ENCODE data around the gene SALL4.
"Not testable (repeated sequence)": the region's sequence is repeated elsewhere in the genome, so short reads cannot be mapped to it uniquely, and the experiment has no call there.

Gene SALL4
- 0 to 0.43 (median 0.12) reads per million in 9 experiments for total RNA-seq

DNA sequence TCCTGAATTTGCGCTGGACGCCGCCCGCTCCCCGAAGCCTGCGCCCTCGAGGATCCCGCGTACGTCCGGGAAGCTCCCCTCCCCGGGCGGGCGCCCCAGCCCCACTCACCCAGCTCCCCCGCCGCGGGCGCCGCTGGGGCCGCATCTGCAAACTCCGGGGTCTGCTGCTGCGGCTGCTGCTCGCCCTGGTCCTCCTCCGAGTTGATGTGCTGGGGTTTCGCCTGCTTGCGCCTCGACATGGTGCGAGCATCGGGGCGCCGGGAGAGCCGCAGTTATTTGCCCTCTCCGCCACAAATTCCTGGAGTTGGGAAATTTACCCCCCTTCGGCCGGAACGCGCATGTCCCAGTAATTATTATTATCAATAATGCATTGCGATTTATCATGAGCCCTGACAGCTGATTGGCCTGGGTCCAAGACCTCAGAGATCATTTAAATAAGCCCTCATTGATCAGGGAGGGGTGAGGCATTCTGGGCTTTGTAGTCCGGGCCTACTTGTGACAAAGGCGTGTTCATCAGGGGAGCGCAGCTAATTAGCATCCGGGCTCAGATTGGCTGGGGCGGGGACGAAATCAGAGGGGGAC, at the start of gene SALL4:
Gene SALL4 (minus strand): TSS at position 352 of the 582 bp plus-strand sequence. CDS start 113 bp downstream, at position 239.
- DNase-seq, result no peak
- Mint-ChIP-seq H3K27me3 (peaks cover 57 to 83% of the 10 kb centered on the region in 2 donors), H3K4me3 (peak within 1 kb of the TSS; percentile 46 to 83)

DNA sequence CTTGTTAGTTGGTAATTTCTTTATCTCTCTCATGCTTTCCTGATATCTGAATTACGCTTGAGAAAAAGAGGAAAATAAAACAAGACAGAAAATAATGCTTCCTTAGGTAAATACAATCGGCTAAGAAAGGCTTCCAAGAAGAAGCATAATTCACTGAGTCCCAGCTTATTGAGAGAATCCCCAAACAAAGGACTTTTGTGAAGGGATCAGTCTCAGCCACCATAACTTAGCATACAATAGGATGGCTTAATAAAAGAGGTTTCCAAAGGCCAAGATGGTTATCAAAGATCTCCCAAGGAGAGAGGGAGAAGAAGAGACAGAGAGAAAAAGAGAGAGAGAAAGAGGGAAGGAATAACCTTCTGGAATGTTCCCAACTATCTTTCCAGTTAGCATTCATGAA, 46.0 kb upstream of the SALL4 start:
- H3K27ac Mint-ChIP-seq, result no peak overlapping the region
- H3K4me1 Mint-ChIP-seq (ENCODE audit: low read depth in 2 of 2), result no peaks in the 10 kb centered on the region
- DNase-seq (no peak), ATAC-seq (replicated peaks) (no peak)
- H3K36me3 Mint-ChIP-seq (ENCODE audit: insufficient read depth), result no peaks in the 10 kb centered on the region
- H3K9me3 Mint-ChIP-seq, result no peaks in the 10 kb centered on the region
- no peak overlapping the region for H3K4me3 Mint-ChIP-seq
- peaks cover 6 to 16% of the 10 kb centered on the region in 2 donors for H3K27me3 Mint-ChIP-seq

More for the DNA sequence above, at the start of gene SALL4:
- Mint-ChIP-seq H3K4me1 (ENCODE audit: low read depth in 2 of 2) (peaks cover 6 to 8% of the 10 kb centered on the region in 2 donors), H3K9me3 (no peaks in the 10 kb centered on the region), H3K27ac (no peak within 1 kb of the TSS), H3K36me3 (ENCODE audit: insufficient read depth) (no peaks in the 10 kb centered on the region)
- no peak for ATAC-seq (replicated peaks)

DNA sequence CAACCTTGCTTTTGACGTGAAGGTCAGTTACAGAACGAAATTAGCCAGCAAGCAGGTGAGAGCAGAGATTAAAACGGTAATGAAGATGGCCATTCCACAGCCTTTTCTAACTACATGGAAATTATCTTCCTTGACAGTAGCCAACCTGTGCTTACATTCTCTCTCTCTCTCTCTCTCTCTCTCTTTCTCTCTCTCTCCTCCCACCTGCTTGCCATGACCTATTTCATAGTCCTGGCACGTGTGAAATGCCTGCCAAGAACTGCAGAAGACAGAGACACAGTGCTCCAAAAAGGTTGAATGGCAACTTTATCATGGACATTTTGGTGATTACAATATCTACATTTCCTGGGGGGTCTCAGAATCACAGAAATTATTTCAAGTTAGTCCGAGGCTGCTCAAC, 38.5 kb upstream of the SALL4 start:
- DNase-seq (no peak), ATAC-seq (replicated peaks) (no peak)
- no peaks in the 10 kb centered on the region for H3K36me3 Mint-ChIP-seq (ENCODE audit: insufficient read depth)
- peak overlapping the region in 1 of 2 donors; percentile 9 for H3K27ac Mint-ChIP-seq
- H3K4me3 Mint-ChIP-seq, result no peak overlapping the region
- peaks cover 26 to 38% of the 10 kb centered on the region in 2 donors for H3K27me3 Mint-ChIP-seq
- peaks cover 0 to 3% of the 10 kb centered on the region in 2 donors for H3K4me1 Mint-ChIP-seq (ENCODE audit: low read depth in 2 of 2)
- no peaks in the 10 kb centered on the region for H3K9me3 Mint-ChIP-seq

DNA sequence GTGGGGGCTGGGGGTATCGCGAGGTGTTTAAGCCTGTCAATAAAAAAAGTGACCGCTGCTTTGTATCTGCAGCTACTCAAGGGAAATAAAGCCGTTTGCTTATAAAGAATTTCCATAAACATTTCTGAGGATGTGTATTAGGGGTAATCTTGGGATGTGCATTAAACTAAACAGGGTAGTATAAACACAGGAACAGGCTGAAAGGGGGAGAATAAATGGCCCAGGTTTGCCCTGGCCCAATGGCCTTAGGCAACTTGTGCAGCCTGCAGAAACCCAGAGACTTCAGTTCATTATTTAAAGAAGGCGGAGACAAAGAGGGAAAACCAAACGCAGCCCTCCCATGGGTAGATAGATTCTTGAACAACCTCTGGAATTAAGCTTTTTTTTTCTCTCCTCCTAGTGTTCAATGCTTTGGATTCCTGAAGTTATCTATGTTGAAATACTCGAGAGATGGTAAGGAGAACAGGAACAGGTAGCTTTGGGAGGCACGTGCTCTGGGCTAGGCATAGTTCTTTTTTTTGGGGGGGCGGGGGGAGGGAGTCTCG, 35.6 kb upstream of the SALL4 start:
- H3K9me3 Mint-ChIP-seq, result no peaks in the 10 kb centered on the region
- no peak for DNase-seq
- H3K27ac Mint-ChIP-seq, result no peak overlapping the region
- no peak overlapping the region for H3K4me3 Mint-ChIP-seq
- no peaks in the 10 kb centered on the region for H3K36me3 Mint-ChIP-seq (ENCODE audit: insufficient read depth)
- H3K27me3 Mint-ChIP-seq, result peaks cover 16 to 40% of the 10 kb centered on the region in 2 donors
- ATAC-seq (replicated peaks), result no peak
- H3K4me1 Mint-ChIP-seq (ENCODE audit: low read depth in 2 of 2), result peaks cover 0 to 3% of the 10 kb centered on the region in 2 donors

DNA sequence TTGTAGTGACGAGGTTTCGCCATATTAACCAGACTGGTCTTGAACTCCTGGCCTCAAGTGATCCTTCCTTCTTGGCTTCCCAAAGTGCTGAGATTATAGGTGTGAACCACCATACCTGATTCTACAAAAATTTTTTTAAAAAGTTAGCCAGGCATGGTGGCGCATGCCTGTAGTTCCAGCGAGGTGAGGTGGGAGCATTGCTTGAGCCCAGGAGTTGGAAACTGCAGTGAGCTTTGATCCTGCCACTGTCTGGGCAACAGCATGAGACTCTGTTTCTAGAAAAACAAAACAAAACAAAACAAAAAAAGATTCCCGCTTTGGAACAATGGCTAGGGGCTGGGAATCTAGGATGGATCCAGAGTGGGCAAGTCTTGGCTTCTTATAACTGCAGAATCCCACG, 35.1 kb upstream of the SALL4 start:
- Mint-ChIP-seq H3K36me3 (ENCODE audit: insufficient read depth) (no peaks in the 10 kb centered on the region), H3K27me3 (peaks cover 13 to 36% of the 10 kb centered on the region in 2 donors), H3K4me3 (no peak overlapping the region), H3K9me3 (no peaks in the 10 kb centered on the region), H3K4me1 (ENCODE audit: low read depth in 2 of 2) (peaks cover 0 to 3% of the 10 kb centered on the region in 2 donors), H3K27ac (no peak overlapping the region)
- DNase-seq (no peak), ATAC-seq (replicated peaks) (no peak)

DNA sequence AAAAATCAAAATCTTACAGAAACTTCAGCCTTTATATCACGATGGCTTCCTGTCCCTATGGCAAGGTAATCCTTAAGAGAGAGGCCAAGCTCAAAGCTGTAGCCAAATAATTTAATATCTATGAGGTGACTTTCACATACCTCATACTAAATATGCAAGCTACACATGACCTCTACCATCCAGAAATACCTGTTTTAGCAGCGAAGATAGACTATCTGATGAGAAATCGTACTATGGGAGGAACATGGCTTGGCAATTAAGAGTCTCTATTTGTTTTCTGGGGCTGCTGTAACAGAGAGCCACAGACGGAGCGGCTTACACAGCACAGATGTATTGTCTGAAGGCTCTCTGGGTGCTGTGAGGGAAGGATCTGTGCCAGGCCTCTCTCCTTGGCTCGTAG, 31.0 kb upstream of the SALL4 start:
- Mint-ChIP-seq H3K4me1 (ENCODE audit: low read depth in 2 of 2) (peaks cover 0 to 3% of the 10 kb centered on the region in 2 donors), H3K27me3 (peaks cover 7 to 24% of the 10 kb centered on the region in 2 donors), H3K27ac (no peak overlapping the region), H3K9me3 (no peaks in the 10 kb centered on the region), H3K4me3 (no peak overlapping the region), H3K36me3 (ENCODE audit: insufficient read depth) (peaks cover 3% of the 10 kb centered on the region)
- no peak for DNase-seq
- ATAC-seq (replicated peaks), result no peak

DNA sequence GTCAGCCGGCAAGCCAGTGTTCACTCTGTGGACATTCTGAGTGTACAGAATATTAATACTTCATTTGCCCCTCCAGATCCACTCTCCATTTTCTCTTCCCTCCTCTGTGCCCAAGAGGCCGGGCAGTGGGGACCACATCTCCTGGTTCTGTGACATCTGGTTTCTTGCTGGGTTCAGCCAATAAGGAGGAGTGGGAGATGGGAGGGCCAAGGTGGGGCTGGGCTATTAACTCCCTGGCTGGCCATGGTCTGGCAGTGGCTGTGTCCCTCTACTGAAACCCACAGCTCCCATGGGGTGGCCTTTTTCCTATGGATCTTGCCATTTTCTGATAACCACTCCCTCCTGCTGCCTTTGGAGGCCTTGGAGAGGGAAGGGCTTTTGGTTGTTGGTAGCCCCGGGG, 30.0 kb upstream of the SALL4 start:
- ATAC-seq (replicated peaks), result no peak
- Mint-ChIP-seq H3K9me3 (no peaks in the 10 kb centered on the region), H3K27ac (no peak overlapping the region), H3K27me3 (peaks cover 3 to 16% of the 10 kb centered on the region in 2 donors), H3K4me1 (ENCODE audit: low read depth in 2 of 2) (peaks cover 0 to 3% of the 10 kb centered on the region in 2 donors), H3K4me3 (no peak overlapping the region), H3K36me3 (ENCODE audit: insufficient read depth) (peaks cover 3% of the 10 kb centered on the region)
- no peak for DNase-seq

DNA sequence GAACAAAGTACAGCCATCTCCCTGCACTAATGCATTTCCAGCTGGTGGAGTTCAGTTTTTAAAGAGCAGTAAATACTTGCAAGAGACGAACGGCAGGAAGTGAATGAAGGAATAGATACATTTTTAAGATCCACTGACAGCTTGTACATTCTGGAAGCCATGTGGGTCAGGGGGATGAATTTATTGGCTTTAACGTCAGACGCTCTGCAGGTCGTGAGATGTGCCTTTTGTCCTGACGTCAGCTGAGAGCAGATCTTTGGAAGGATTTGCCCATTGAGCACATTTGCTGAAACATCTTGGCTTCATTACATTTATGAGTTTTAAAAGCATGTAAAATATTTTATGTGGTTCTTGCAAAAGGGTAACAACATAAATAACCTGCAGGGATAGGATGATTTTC, 29.5 kb upstream of the SALL4 start:
- no peak overlapping the region for H3K4me3 Mint-ChIP-seq
- peaks cover 6 to 16% of the 10 kb centered on the region in 2 donors for H3K27me3 Mint-ChIP-seq
- peaks cover 3% of the 10 kb centered on the region for H3K36me3 Mint-ChIP-seq (ENCODE audit: insufficient read depth)
- DNase-seq (no peak), ATAC-seq (replicated peaks) (no peak)
- H3K27ac Mint-ChIP-seq, result no peak overlapping the region
- H3K9me3 Mint-ChIP-seq, result no peaks in the 10 kb centered on the region
- H3K4me1 Mint-ChIP-seq (ENCODE audit: low read depth in 2 of 2), result peaks cover 0 to 3% of the 10 kb centered on the region in 2 donors

DNA sequence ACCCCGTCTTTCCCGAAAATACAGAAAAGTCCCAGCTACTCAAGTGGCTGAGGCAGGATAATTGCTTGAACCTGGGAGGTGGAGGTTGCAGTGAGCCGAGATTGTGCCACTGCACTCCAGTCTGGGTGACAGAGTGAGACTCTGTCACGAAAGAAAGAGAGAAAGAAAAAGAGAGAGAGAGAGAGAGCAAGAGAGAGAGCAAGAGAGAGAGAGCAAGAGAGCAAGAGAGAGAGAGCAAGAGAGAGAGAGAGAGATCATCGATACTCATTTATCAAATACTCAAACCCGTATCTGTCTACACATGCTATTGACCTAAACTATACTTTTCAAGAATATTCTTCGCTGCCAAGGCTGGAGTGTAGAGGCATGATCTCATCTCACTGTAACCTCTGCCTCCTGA, 28.2 kb upstream of the SALL4 start:
- Mint-ChIP-seq H3K4me3 (no peak overlapping the region), H3K9me3 (no peaks in the 10 kb centered on the region), H3K4me1 (ENCODE audit: low read depth in 2 of 2) (peaks cover 4% of the 10 kb centered on the region in 2 donors), H3K27ac (no peak overlapping the region), H3K27me3 (peaks cover 6 to 9% of the 10 kb centered on the region in 2 donors), H3K36me3 (ENCODE audit: insufficient read depth) (peaks cover 3% of the 10 kb centered on the region)
- ATAC-seq (replicated peaks), result no peak
- no peak for DNase-seq

DNA sequence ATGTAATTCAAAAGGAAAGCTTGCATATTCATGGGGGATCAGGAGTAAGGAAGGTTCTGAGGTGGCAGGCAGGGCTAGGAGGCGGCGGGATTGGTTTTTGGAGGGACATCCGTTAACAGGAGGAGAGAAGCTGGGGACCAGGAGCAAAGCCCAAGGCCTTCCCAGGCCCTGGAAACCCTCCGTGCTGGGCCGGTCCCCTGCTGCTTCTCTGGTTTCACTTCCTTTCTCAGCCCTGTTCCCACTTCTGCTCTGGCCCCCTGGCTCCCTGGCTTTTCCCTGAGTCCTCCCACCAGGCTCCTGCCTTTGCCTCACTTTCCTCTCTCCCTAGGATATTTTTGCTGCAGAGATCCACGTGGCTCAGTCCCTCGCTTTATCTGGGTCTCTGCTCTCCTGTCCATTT, 26.4 kb upstream of the SALL4 start:
- Mint-ChIP-seq H3K4me3 (no peak overlapping the region), H3K36me3 (ENCODE audit: insufficient read depth) (peaks cover 3% of the 10 kb centered on the region), H3K27ac (no peak overlapping the region), H3K4me1 (ENCODE audit: low read depth in 2 of 2) (peaks cover 4% of the 10 kb centered on the region in 2 donors), H3K27me3 (peaks cover 0 to 6% of the 10 kb centered on the region in 2 donors), H3K9me3 (no peaks in the 10 kb centered on the region)
- ATAC-seq (replicated peaks), result no peak
- no peak for DNase-seq

DNA sequence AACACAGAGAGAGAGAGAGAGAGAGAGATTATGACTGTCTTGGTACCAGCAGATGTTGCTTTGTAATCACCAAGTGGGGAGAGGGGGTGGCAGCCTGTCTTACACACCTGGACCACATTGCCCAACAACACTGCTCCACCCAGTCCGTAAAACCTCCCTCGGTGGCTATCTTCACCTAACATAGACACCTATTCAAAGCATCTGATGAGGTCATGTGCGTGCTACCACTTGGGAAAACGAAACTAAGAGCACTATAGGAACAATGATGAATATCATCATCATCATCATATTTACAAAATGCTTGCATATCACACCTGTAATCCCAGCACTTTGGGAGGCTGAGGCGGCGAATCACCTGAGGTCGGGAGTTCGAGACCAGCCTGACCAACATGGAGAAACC, 24.1 kb upstream of the SALL4 start:
- Mint-ChIP-seq H3K27ac (no peak overlapping the region), H3K27me3 (peaks cover 0 to 6% of the 10 kb centered on the region in 2 donors), H3K9me3 (no peaks in the 10 kb centered on the region), H3K36me3 (ENCODE audit: insufficient read depth) (peaks cover 3% of the 10 kb centered on the region), H3K4me3 (no peak overlapping the region), H3K4me1 (ENCODE audit: low read depth in 2 of 2) (peaks cover 4% of the 10 kb centered on the region in 2 donors)
- DNase-seq (no peak), ATAC-seq (replicated peaks) (no peak)

DNA sequence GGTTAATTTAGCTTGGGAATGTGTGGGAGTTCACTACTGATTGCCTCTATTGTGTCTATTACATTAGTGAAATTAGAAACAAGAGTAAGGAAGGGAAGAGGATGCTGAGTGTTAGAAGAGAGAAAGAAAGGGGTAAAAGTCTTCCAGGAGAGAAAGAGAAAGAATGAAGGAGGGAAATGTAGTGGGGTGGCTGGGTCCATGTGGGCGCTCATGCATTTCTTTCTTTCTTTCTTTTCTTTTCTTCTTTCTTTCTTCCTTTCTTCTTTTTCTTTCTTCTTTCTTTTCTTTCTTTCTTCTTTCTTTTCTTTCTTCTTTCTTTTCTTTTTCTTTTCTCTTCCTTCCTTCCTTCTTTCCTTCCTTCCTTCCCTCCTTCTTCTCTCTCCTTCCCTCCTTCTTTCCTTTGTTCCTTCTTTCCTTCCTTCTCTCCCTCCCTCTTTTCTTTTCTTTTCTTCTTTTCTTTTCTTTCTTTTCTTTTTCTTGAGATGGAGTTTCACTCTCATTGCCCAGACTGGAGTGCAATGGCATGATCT, 16.2 kb upstream of the SALL4 start:
- Mint-ChIP-seq H3K27ac (no peak overlapping the region), H3K27me3 (peaks cover 21 to 22% of the 10 kb centered on the region in 2 donors), H3K9me3 (no peaks in the 10 kb centered on the region), H3K4me3 (no peak overlapping the region), H3K36me3 (ENCODE audit: insufficient read depth) (no peaks in the 10 kb centered on the region), H3K4me1 (ENCODE audit: low read depth in 2 of 2) (no peaks in the 10 kb centered on the region)
- ATAC-seq (replicated peaks) (no peak), DNase-seq (no peak)

DNA sequence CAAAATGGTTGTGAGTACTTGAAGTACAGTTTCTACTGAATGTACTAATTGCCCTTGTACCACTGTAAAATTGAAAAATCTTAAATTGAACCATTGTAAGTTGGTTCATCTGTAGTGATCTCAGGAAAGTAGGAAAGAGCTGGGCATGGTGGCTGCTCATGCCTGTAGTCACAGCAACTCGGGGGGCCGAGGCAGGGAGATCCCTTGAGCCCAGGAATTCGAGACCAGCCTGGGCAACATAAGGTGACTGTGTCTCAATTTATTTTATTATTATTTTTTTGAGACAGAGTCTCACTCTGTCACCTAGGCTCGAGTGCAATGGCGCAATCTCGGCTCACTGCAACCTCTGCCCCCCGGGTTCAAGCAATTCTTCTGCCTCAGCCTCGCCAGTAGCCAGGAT, 14.5 kb upstream of the SALL4 start:
- ATAC-seq (replicated peaks); H3K4me3 Mint-ChIP-seq; H3K4me1 Mint-ChIP-seq (ENCODE audit: low read depth in 2 of 2); H3K36me3 Mint-ChIP-seq (ENCODE audit: insufficient read depth); H3K27ac Mint-ChIP-seq; DNase-seq; H3K9me3 Mint-ChIP-seq: not testable (repeated sequence)
- peaks cover 22 to 26% of the 10 kb centered on the region in 2 donors for H3K27me3 Mint-ChIP-seq

DNA sequence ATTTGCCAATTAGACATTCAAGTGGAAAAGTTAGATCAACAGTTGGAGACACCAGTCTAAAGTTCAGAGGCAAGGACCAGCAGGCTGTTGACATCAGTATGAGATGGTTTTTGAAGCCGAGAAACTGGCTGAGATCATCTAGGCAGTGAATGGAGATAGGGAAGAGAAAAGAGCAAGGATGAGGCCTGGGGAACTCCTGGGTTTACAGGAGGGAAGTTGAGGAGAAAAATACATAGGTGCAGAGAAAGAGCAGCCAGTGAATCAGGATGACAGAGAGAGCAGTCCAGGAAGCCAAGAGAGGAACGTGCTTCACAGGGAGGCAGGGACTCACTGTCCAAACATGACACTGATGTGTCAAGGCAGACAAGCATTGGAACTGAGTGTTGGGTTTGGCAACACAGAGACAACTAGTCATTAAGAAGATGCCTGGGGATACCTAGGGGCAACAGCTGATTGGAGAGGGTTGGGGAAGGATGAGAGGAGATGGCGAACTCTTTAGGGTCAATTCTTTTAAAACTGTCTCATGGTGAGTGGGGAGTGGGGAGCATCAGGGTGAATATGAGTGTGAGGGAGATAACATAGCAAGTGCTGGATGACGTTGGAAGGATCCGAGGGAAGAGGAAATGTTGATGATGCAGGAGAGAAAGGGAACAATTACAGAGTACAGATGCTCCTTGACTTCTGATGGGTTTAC, 13.2 kb upstream of the SALL4 start:
- Mint-ChIP-seq H3K36me3 (ENCODE audit: insufficient read depth) (no peaks in the 10 kb centered on the region), H3K4me1 (ENCODE audit: low read depth in 2 of 2) (no peaks in the 10 kb centered on the region), H3K27me3 (peaks cover 22 to 26% of the 10 kb centered on the region in 2 donors), H3K9me3 (no peaks in the 10 kb centered on the region), H3K4me3 (no peak overlapping the region), H3K27ac (no peak overlapping the region)
- ATAC-seq (replicated peaks) (no peak), DNase-seq (no peak)

Data from effector memory CD8-positive, alpha-beta T cell (primary cell).